GM03348 (cell line): Measurements from ENCODE around the gene TPRX1.
A peak's percentile ranks its signal among the peaks of the same experiment; 100 is the strongest.
"Not testable (repeated sequence)": the region's sequence is repeated elsewhere in the genome, so short reads cannot be mapped to it uniquely, and the experiment has no call there.

ENCODE experiments used
- DNase-seq: peaks from one replicate; pipeline ENCODE4 v3.0.0; 2012; ENCODE audit warnings: low spot score

TPRX1 gene

GRCh38 chr19:47802521-47803043 is 1.8 kb downstream of the TPRX1 start:
- no peak for DNase-seq

- no peak for DNase-seq
These were observed 3.1 kb downstream of the TPRX1 start for GRCh38 chr19:47801270-47801669.

GRCh38 chr19:47798904-47799266 is 5.5 kb downstream of the TPRX1 start:
- no peak for DNase-seq

- DNase-seq: no peak
These were observed 6.1 kb downstream of the TPRX1 start for GRCh38 chr19:47797996-47798903.

- no peak for DNase-seq
These were observed 7.6 kb downstream of the TPRX1 start for GRCh38 chr19:47796785-47797184.

GRCh38 chr19:47794526-47794925 is 9.8 kb downstream of the TPRX1 start:
- DNase-seq: no peak

- no peak for DNase-seq
These were observed 11.7 kb downstream of the TPRX1 start for GRCh38 chr19:47792616-47793015.

- peak; percentile 88 for DNase-seq
These were observed 13.9 kb downstream of the TPRX1 start for GRCh38 chr19:47790398-47790814.

- not testable (repeated sequence) for DNase-seq
These were observed 14.5 kb downstream of the TPRX1 start for GRCh38 chr19:47789811-47790210.

GRCh38 chr19:47787307-47787706 is 17.0 kb downstream of the TPRX1 start:
- DNase-seq: not testable (repeated sequence)

GRCh38 chr19:47786566-47786965 is 17.8 kb downstream of the TPRX1 start:
- no peak for DNase-seq

- DNase-seq: no peak
These were observed 22.6 kb downstream of the TPRX1 start for GRCh38 chr19:47781590-47782262.

GRCh38 chr19:47780215-47780551 is 24.2 kb downstream of the TPRX1 start:
- no peak for DNase-seq

- DNase-seq: peak; percentile 66
These were observed 24.7 kb downstream of the TPRX1 start for GRCh38 chr19:47779524-47780214.

- DNase-seq: peak; percentile 57
These were observed 25.4 kb downstream of the TPRX1 start for GRCh38 chr19:47778954-47779351.

GRCh38 chr19:47778049-47778953 is 26.1 kb downstream of the TPRX1 start, which contains the start of gene SELENOW:
Gene SELENOW, plus strand, starts transcription at chr19:47778703. Its CDS starts 83 bp downstream, at chr19:47778786.
- peak; percentile 95 for DNase-seq

- not testable (repeated sequence) for DNase-seq
These were observed 26.9 kb downstream of the TPRX1 start for GRCh38 chr19:47777245-47778048.

- DNase-seq: no peak
These were observed 27.8 kb downstream of the TPRX1 start for GRCh38 chr19:47776568-47776967.

- not testable (repeated sequence) for DNase-seq
These were observed 33.1 kb downstream of the TPRX1 start for GRCh38 chr19:47771291-47771690.

GRCh38 chr19:47769534-47769933 is 34.8 kb downstream of the TPRX1 start:
- DNase-seq: no peak
